PC-3 (cell line): Measurements from ENCODE around the gene SCAF8. TPM values are rescaled to one million over a fixed set of nuclear protein-coding genes. Genes with fewer than 3 reads are reported as not detected.

ENCODE experiments used
- ATAC-seq: fragments of 200-7000 bp; cut with Tn5 transposase; 2 replicates; pipeline ENCODE4 v1.9.1; 2020; ENCODE audit warnings: mild to moderate bottlenecking, moderate library complexity
- BruUV-seq: library from RNA; stranded (reverse); fragments of 400-500 nt; replicated peaks from 2 replicates; lab custom pipeline; 2021; lab: Mats Ljungman, UMichigan
- CTCF ChIA-PET: fragments of 300-600 bp; sonication (Branson Sonifier 250); formaldehyde crosslinking; loops from one replicate; lab custom pipeline; 2022; ENCODE audit warnings: antibody characterized with exemption; lab: Charles Lee
- POLR2A ChIA-PET: fragments of 300-600 bp; sonication (Branson Sonifier 250); formaldehyde crosslinking; loops from one replicate; lab custom pipeline; 2022; ENCODE audit warnings: antibody characterized with exemption; ENCODE audit not compliant: unreplicated experiment; lab: Charles Lee
- DNase-seq: peaks from one replicate; pipeline ENCODE4 v3.0.0-alpha.2; 2015
- H2AFZ ChIP-seq: fragments of 300-600 bp; sonication (generic); 2 replicates; pipeline ENCODE4 v1.6.0; 2016; ENCODE audit warnings: antibody characterized with exemption, low read length
- H3F3A ChIP-seq: fragments of 300-600 bp; sonication (generic); one replicate; pipeline ENCODE4 v1.6.0; 2017; ENCODE audit warnings: antibody characterized with exemption, low read length, control low read depth, mild to moderate bottlenecking; ENCODE audit not compliant: unreplicated experiment
- H3K27ac ChIP-seq: fragments of 300-600 bp; sonication (generic); 2 replicates; pipeline ENCODE4 v1.5.1; 2016; ENCODE audit warnings: mild to moderate bottlenecking, low read length
- H3K27me3 ChIP-seq: fragments of 300-600 bp; sonication (generic); 2 replicates; pipeline ENCODE4 v1.6.1; 2016; ENCODE audit warnings: low read length, mixed read lengths
- H3K36me3 ChIP-seq: fragments of 300-600 bp; sonication (generic); 2 replicates; pipeline ENCODE4 v1.6.1; 2016; ENCODE audit warnings: low read depth, mixed run types, low read length, mixed read lengths
- H3K4me1 ChIP-seq: fragments of 300-600 bp; sonication (generic); 2 replicates; pipeline ENCODE4 v1.5.1; 2016; ENCODE audit warnings: low read length; ENCODE audit not compliant: insufficient read depth
- H3K4me2 ChIP-seq: fragments of 300-600 bp; sonication (generic); 2 replicates; pipeline ENCODE4 v1.6.0; 2016; ENCODE audit warnings: low read length
- H3K4me3 ChIP-seq: fragments of 300-600 bp; sonication (generic); 2 replicates; pipeline ENCODE4 v1.5.1; 2016; ENCODE audit warnings: mild to moderate bottlenecking, low read length, mixed read lengths
- H3K79me2 ChIP-seq: fragments of 300-600 bp; sonication (generic); 2 replicates; pipeline ENCODE4 v1.6.1; 2017; ENCODE audit warnings: low read length, mixed read lengths
- H3K9ac ChIP-seq: fragments of 300-600 bp; sonication (generic); 2 replicates; pipeline ENCODE4 v1.6.0; 2016; ENCODE audit warnings: mild to moderate bottlenecking, low read length
- H3K9me2 ChIP-seq: fragments of 300-600 bp; sonication (generic); replicated peaks from 2 replicates; pipeline ENCODE4 v1.6.1; 2016; ENCODE audit warnings: mixed run types, low read length, mixed read lengths
- H3K9me3 ChIP-seq: fragments of 300-600 bp; sonication (generic); 2 replicates; pipeline ENCODE4 v1.6.1; 2016; ENCODE audit warnings: low read length, mixed read lengths
- H4K20me1 ChIP-seq: fragments of 300-600 bp; sonication (generic); 2 replicates; pipeline ENCODE4 v1.6.1; 2016; ENCODE audit warnings: low read length, mixed read lengths
- EZH2 ChIP-seq: fragments of 300-600 bp; sonication (generic); IDR thresholded peaks from one replicate; pipeline ENCODE4 v1.6.1; 2017; ENCODE audit warnings: antibody characterized with exemption, mild to moderate bottlenecking, low read length; ENCODE audit not compliant: unreplicated experiment
- EZH2phosphoT487 ChIP-seq: fragments of 300-600 bp; sonication (generic); IDR thresholded peaks from 2 replicates; pipeline ENCODE4 v1.6.1; 2018; ENCODE audit warnings: mild to moderate bottlenecking, antibody characterized with exemption, low read length, borderline replicate concordance
- intact Hi-C: fragments of 100-400 bp; cut with micrococcal nuclease; formaldehyde crosslinking; loops from 2 replicates; pipeline ENCODE4 v1.9.0; 2023
- total RNA-seq: library from RNA; depleted of rRNA; stranded (reverse); fragments of >200 nt; gene quantifications from 2 replicates; pipeline ENCODE4 v1.2.3, GENCODE V29; 2014
- TF ChIP-seq, protein P1 (sequence below): fragments of 300-600 bp; sonication (generic); conservative IDR thresholded peaks from 2 replicates; pipeline ENCODE4 v1.5.1; 2017; ENCODE audit warnings: antibody characterized with exemption, low read depth, mild to moderate bottlenecking, low read length

SCAF8 gene
- total RNA-seq, 1 experiment from 2014 or later, result 11.9 TPM

GRCh38 chr6:154706389-154706788 is 26.8 kb upstream of the SCAF8 start:
- Histone ChIP-seq H3K4me1 (no peaks in the 10 kb centered on the region), H3K27ac (no peak overlapping the region), H3K4me2 (no peak overlapping the region), H3K27me3 (no peaks in the 10 kb centered on the region), H3K4me3 (no peak overlapping the region), H3K9me3 (no peaks in the 10 kb centered on the region), H3K36me3 (no peaks in the 10 kb centered on the region), H2AFZ (no peak overlapping the region), H3K9ac (no peak overlapping the region), H3K79me2 (no peaks in the 10 kb centered on the region), H3K9me2 (no peaks in the 10 kb centered on the region), H3F3A (no peaks in the 10 kb centered on the region), H4K20me1 (no peaks in the 10 kb centered on the region)
- TF ChIP-seq, protein P1, sequence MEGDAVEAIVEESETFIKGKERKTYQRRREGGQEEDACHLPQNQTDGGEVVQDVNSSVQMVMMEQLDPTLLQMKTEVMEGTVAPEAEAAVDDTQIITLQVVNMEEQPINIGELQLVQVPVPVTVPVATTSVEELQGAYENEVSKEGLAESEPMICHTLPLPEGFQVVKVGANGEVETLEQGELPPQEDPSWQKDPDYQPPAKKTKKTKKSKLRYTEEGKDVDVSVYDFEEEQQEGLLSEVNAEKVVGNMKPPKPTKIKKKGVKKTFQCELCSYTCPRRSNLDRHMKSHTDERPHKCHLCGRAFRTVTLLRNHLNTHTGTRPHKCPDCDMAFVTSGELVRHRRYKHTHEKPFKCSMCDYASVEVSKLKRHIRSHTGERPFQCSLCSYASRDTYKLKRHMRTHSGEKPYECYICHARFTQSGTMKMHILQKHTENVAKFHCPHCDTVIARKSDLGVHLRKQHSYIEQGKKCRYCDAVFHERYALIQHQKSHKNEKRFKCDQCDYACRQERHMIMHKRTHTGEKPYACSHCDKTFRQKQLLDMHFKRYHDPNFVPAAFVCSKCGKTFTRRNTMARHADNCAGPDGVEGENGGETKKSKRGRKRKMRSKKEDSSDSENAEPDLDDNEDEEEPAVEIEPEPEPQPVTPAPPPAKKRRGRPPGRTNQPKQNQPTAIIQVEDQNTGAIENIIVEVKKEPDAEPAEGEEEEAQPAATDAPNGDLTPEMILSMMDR, result no peak
- no peak for TF ChIP-seq EZH2
- ChIA-PET CTCF (no interaction called here), POLR2A (no interaction called here)
- ATAC-seq, result no peak
- BruUV-seq, result no TSS peak
- intact Hi-C loops, result no loop called here
- DNase-seq, result no peak

DNA sequence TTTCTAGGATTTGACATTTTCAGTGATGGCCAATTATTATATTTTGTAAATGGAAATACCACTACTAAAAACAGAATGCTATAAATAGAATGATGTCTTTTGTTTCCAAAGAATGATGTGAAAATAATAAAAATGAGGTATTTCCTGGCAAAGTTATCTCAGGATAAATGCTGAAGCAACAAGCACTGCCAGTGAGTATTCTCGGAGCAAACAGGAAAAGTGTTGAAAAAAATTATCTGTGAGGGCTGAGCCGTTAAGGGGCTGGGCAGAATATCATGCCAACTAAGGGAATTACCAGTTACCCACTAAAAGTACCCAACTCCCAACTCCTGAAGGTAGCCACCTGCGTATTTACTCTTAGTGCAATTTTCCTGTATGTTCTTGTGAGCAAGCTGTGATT is 23.6 kb upstream of the SCAF8 start:
- H3K36me3 ChIP-seq, result no peaks in the 10 kb centered on the region
- ChIA-PET POLR2A (no interaction called here), CTCF (interaction anchor here (0.6 kb wide), 1 partner anchor 19 kb away, joined by 3 read pairs; no protein-coding TSS in a partner anchor)
- DNase-seq (no peak), ATAC-seq (no peak)
- H3K9me3 ChIP-seq, result no peaks in the 10 kb centered on the region
- intact Hi-C loops, result no loop called here
- no peaks in the 10 kb centered on the region for H3K79me2 ChIP-seq
- no peak overlapping the region for H3K27ac ChIP-seq
- no peaks in the 10 kb centered on the region for H3K4me1 ChIP-seq
- no TSS peak for BruUV-seq
- no peak overlapping the region for H2AFZ ChIP-seq
- H3K9me2 ChIP-seq, result no peaks in the 10 kb centered on the region
- TF ChIP-seq EZH2, result no peak
- TF ChIP-seq, protein P1, result no peak
- TF ChIP-seq EZH2phosphoT487, result no peak
- H3K4me2 ChIP-seq, result no peak overlapping the region
- no peak overlapping the region for H3K9ac ChIP-seq
- no peak overlapping the region for H3K4me3 ChIP-seq
- H4K20me1 ChIP-seq, result no peaks in the 10 kb centered on the region
- no peaks in the 10 kb centered on the region for H3K27me3 ChIP-seq
- no peaks in the 10 kb centered on the region for H3F3A ChIP-seq

- H3K9me2 ChIP-seq, result no peaks in the 10 kb centered on the region
- H3K4me1 ChIP-seq, result no peaks in the 10 kb centered on the region
- intact Hi-C loops, result no loop called here
- no peak overlapping the region for H3K4me2 ChIP-seq
- H4K20me1 ChIP-seq, result no peaks in the 10 kb centered on the region
- H3K27ac ChIP-seq, result no peak overlapping the region
- ChIA-PET CTCF (no interaction called here), POLR2A (no interaction called here)
- no peak for TF ChIP-seq EZH2phosphoT487
- TF ChIP-seq, protein P1, result no peak
- no peak for TF ChIP-seq EZH2
- no peak for DNase-seq
- no peaks in the 10 kb centered on the region for H3K36me3 ChIP-seq
- H3K9me3 ChIP-seq, result no peaks in the 10 kb centered on the region
- H3K9ac ChIP-seq, result no peak overlapping the region
- H2AFZ ChIP-seq, result no peak overlapping the region
- H3K27me3 ChIP-seq, result no peaks in the 10 kb centered on the region
- ATAC-seq, result no peak
- no peaks in the 10 kb centered on the region for H3K79me2 ChIP-seq
- no peaks in the 10 kb centered on the region for H3F3A ChIP-seq
- H3K4me3 ChIP-seq, result no peak overlapping the region
- no TSS peak for BruUV-seq
Measured at GRCh38 chr6:154710689-154711088, 22.5 kb upstream of the SCAF8 start.
